Measurements from ENCODE around the gene CSNK1G1. TPM values are rescaled to one million over a fixed set of nuclear protein-coding genes. Genes with fewer than 3 reads are reported as not detected.

CSNK1G1 gene
- polyA plus RNA-seq, 1 donor from 2014 or later: 18.9 TPM

DNA sequence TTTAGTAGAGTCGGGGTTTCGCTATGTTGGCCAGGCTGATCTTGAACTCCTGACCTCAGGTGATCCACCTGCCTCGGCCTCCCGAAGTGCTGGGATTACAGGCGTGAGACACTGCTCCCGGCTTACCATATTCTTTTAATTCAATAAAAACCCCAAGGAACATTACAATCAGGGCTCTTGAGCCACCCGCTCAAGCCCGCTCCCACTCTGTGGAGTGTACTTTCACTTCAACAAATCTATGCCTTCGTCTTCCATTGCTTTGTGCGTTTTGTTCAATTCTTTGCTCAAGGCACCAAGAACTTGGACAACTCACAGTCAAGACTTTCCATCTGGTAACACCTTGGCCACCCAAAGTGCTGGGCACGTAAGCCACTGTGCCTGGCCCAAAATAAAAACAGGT lies 130.2 kb downstream of the CSNK1G1 start:
- Histone ChIP-seq H3K9ac (ENCODE audit: low read length) (no peak overlapping the region), H3K36me3 (ENCODE audit: insufficient read depth, low read length) (no peaks in the 10 kb centered on the region), H3K4me3 (ENCODE audit: low read length) (no peak overlapping the region), H2AFZ (ENCODE audit: low read depth, low read length) (no peak overlapping the region), H3K27ac (ENCODE audit: low read length) (no peak overlapping the region), H3K9me2 (ENCODE audit: insufficient read depth, low read length) (no peaks in the 10 kb centered on the region), H3K9me3 (ENCODE audit: low read length) (no peaks in the 10 kb centered on the region), H3K79me2 (replicated peaks; ENCODE audit: insufficient read depth, low read length) (no peaks in the 10 kb centered on the region), H3F3A (ENCODE audit: insufficient read depth, low read length, poor library complexity, severe bottlenecking) (no peaks in the 10 kb centered on the region), H4K20me1 (ENCODE audit: insufficient read depth) (no peaks in the 10 kb centered on the region), H3K27me3 (ENCODE audit: insufficient read depth, low read depth, low read length) (no peaks in the 10 kb centered on the region), H3K4me2 (ENCODE audit: low read length) (no peak overlapping the region)
- no peak for TF ChIP-seq SMC3 (conservative IDR thresholded peaks at IDR 0.05; ENCODE audit: poor library complexity)
- no peak for TF ChIP-seq TAF1 (IDR thresholded peaks at IDR 0.05; ENCODE audit: low read depth)
- TF ChIP-seq, protein P1, sequence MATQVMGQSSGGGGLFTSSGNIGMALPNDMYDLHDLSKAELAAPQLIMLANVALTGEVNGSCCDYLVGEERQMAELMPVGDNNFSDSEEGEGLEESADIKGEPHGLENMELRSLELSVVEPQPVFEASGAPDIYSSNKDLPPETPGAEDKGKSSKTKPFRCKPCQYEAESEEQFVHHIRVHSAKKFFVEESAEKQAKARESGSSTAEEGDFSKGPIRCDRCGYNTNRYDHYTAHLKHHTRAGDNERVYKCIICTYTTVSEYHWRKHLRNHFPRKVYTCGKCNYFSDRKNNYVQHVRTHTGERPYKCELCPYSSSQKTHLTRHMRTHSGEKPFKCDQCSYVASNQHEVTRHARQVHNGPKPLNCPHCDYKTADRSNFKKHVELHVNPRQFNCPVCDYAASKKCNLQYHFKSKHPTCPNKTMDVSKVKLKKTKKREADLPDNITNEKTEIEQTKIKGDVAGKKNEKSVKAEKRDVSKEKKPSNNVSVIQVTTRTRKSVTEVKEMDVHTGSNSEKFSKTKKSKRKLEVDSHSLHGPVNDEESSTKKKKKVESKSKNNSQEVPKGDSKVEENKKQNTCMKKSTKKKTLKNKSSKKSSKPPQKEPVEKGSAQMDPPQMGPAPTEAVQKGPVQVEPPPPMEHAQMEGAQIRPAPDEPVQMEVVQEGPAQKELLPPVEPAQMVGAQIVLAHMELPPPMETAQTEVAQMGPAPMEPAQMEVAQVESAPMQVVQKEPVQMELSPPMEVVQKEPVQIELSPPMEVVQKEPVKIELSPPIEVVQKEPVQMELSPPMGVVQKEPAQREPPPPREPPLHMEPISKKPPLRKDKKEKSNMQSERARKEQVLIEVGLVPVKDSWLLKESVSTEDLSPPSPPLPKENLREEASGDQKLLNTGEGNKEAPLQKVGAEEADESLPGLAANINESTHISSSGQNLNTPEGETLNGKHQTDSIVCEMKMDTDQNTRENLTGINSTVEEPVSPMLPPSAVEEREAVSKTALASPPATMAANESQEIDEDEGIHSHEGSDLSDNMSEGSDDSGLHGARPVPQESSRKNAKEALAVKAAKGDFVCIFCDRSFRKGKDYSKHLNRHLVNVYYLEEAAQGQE (IDR thresholded peaks at IDR 0.05; ENCODE audit: borderline replicate concordance): no peak
- TF ChIP-seq RAD21 (conservative IDR thresholded peaks at IDR 0.05): no peak
- TF ChIP-seq EZH2 (IDR thresholded peaks at IDR 0.05; ENCODE audit: borderline replicate concordance, insufficient read depth, low read length, poor library complexity, severe bottlenecking): no peak
- no peak for TF ChIP-seq EP300 (conservative IDR thresholded peaks at IDR 0.05; ENCODE audit: poor library complexity, severe bottlenecking)
- TF ChIP-seq MXI1 (conservative IDR thresholded peaks at IDR 0.05; ENCODE audit: poor library complexity, severe bottlenecking): no peak
- no peak for TF ChIP-seq POLR2AphosphoS5 (IDR thresholded peaks at IDR 0.05)
- TF ChIP-seq, protein P2, sequence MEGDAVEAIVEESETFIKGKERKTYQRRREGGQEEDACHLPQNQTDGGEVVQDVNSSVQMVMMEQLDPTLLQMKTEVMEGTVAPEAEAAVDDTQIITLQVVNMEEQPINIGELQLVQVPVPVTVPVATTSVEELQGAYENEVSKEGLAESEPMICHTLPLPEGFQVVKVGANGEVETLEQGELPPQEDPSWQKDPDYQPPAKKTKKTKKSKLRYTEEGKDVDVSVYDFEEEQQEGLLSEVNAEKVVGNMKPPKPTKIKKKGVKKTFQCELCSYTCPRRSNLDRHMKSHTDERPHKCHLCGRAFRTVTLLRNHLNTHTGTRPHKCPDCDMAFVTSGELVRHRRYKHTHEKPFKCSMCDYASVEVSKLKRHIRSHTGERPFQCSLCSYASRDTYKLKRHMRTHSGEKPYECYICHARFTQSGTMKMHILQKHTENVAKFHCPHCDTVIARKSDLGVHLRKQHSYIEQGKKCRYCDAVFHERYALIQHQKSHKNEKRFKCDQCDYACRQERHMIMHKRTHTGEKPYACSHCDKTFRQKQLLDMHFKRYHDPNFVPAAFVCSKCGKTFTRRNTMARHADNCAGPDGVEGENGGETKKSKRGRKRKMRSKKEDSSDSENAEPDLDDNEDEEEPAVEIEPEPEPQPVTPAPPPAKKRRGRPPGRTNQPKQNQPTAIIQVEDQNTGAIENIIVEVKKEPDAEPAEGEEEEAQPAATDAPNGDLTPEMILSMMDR (IDR thresholded peaks at IDR 0.05; ENCODE audit: poor library complexity, severe bottlenecking): no peak

DNA sequence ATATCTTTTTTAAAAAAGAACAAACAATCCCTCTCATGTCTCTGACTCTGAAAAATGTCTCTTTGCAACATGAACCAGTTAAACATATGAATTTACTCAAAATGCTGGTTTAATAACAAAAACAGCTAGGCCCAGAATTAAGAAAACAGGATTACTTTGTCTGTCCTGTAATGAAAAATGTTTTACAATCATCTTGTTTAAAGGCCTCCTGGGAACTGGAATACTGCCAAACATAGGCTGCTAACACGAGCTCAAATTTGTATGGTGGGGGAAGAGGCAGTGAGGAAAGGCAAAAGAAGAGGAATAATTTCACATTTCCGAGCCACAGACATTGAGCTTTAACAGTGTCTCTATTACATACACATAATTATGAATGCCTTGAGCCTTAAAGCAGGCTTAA lies 131.5 kb downstream of the CSNK1G1 start:
- Histone ChIP-seq H3K4me3 (ENCODE audit: low read length) (no peak overlapping the region), H3F3A (ENCODE audit: insufficient read depth, low read length, poor library complexity, severe bottlenecking) (no peaks in the 10 kb centered on the region), H3K79me2 (replicated peaks; ENCODE audit: insufficient read depth, low read length) (no peaks in the 10 kb centered on the region), H2AFZ (ENCODE audit: low read depth, low read length) (no peak overlapping the region), H3K27me3 (ENCODE audit: insufficient read depth, low read depth, low read length) (no peaks in the 10 kb centered on the region), H3K27ac (ENCODE audit: low read length) (no peak overlapping the region), H3K9ac (ENCODE audit: low read length) (no peak overlapping the region), H3K9me2 (ENCODE audit: insufficient read depth, low read length) (no peaks in the 10 kb centered on the region), H4K20me1 (ENCODE audit: insufficient read depth) (no peaks in the 10 kb centered on the region), H3K9me3 (ENCODE audit: low read length) (no peaks in the 10 kb centered on the region), H3K36me3 (ENCODE audit: insufficient read depth, low read length) (no peaks in the 10 kb centered on the region), H3K4me2 (ENCODE audit: low read length) (no peak overlapping the region)
- TF ChIP-seq, protein P1 (IDR thresholded peaks at IDR 0.05; ENCODE audit: borderline replicate concordance): no peak
